HG02973 (cell line): Measurements from ENCODE around the gene SMIM7.
"Not testable (repeated sequence)": the region's sequence is repeated elsewhere in the genome, so short reads cannot be mapped to it uniquely, and the experiment has no call there.

Experiments
- ATAC-seq: cut with Tn5 transposase; IDR thresholded peaks from one replicate; pipeline ENCODE4 v1.9.1; 2021; ENCODE audit warnings: moderate library complexity; ENCODE audit not compliant: unreplicated experiment

SMIM7 gene

GRCh38 chr19:16659832-16660708 lies at the start of gene SMIM7:
TSS of gene SMIM7 (minus strand) at chr19:16660144. CDS start at chr19:16660110, 34 bp downstream.
- peak; percentile 84 for ATAC-seq

- ATAC-seq = no peak
Observed at GRCh38 chr19:16703677-16704076, 43.7 kb upstream of the SMIM7 start.

GRCh38 chr19:16702123-16702522 lies 42.2 kb upstream of the SMIM7 start:
- ATAC-seq = no peak

GRCh38 chr19:16698914-16699313 lies 39.0 kb upstream of the SMIM7 start:
- ATAC-seq = no peak

- no peak for ATAC-seq
Observed at GRCh38 chr19:16688084-16688483, 28.1 kb upstream of the SMIM7 start.

- no peak for ATAC-seq
Observed at GRCh38 chr19:16684216-16684615, 24.3 kb upstream of the SMIM7 start.

GRCh38 chr19:16682539-16682938 lies 22.6 kb upstream of the SMIM7 start:
- no peak for ATAC-seq

- no peak for ATAC-seq
Observed at GRCh38 chr19:16679811-16680210, 19.9 kb upstream of the SMIM7 start.

GRCh38 chr19:16678498-16678897 lies 18.6 kb upstream of the SMIM7 start:
- ATAC-seq = no peak

- ATAC-seq = no peak
Observed at GRCh38 chr19:16677055-16677454, 17.1 kb upstream of the SMIM7 start.

GRCh38 chr19:16676101-16676798 lies 16.3 kb upstream of the SMIM7 start:
- ATAC-seq = no peak

- not testable (repeated sequence) for ATAC-seq
Observed at GRCh38 chr19:16673839-16674238, 13.9 kb upstream of the SMIM7 start.

- no peak for ATAC-seq
Observed at GRCh38 chr19:16673231-16673630, 13.3 kb upstream of the SMIM7 start.

GRCh38 chr19:16671652-16672274 lies 11.8 kb upstream of the SMIM7 start:
- ATAC-seq = no peak

GRCh38 chr19:16670291-16670690 lies 10.3 kb upstream of the SMIM7 start:
- no peak for ATAC-seq

- ATAC-seq = not testable (repeated sequence)
Observed at GRCh38 chr19:16668702-16669101, 8.8 kb upstream of the SMIM7 start.

- no peak for ATAC-seq
Observed at GRCh38 chr19:16668176-16668575, 8.2 kb upstream of the SMIM7 start.

- no peak for ATAC-seq
Observed at GRCh38 chr19:16661480-16662034, 1.6 kb upstream of the SMIM7 start.

- no peak for ATAC-seq
Observed at GRCh38 chr19:16660763-16661479, 977 bp upstream of the SMIM7 start, which contains the start of gene TMEM38A. TSS of gene TMEM38A (plus strand) at chr19:16661139. CDS start at chr19:16661218, 79 bp downstream.

- ATAC-seq = no peak
Observed at GRCh38 chr19:16659464-16659831, 496 bp downstream of the SMIM7 start.

GRCh38 chr19:16657384-16657783 lies 2.6 kb downstream of the SMIM7 start:
- no peak for ATAC-seq
